Tibial artery (tissue), 4 donors: ENCODE results near the gene CEP57L1.

Experiments
- DNase-seq, 2 donors: peaks; one replicate each; pipeline ENCODE4 v3.0.0-alpha.2; 2019
- H3K27ac ChIP-seq, 2 donors: fragments of 200-600 bp; sonication (generic) in 1 of 2; 1 replicate in 1 of 2; 2 replicates in 1 of 2; pipeline ENCODE4 v1.5.1; 2018 to 2019; ENCODE audit warnings: mild to moderate bottlenecking in 1 of 2
- H3K27me3 ChIP-seq, 2 donors: fragments of 200-600 bp; sonication (generic) in 1 of 2; one replicate each; pipeline versions ENCODE4 v1.5.1 to v1.6.0; 2016 to 2019
- H3K36me3 ChIP-seq, 3 donors: fragments of 200-600 bp; sonication (generic) in 2 of 3; one replicate each; pipeline ENCODE4 v1.5.1; 2016 to 2019; ENCODE audit warnings: mild to moderate bottlenecking in 2 of 3
- H3K4me1 ChIP-seq, 4 donors: fragments of 200-600 bp; sonication (generic) in 2 of 4; 1 replicate in 3 of 4; 2 replicates in 1 of 4; pipeline ENCODE4 v1.5.1; 2016 to 2019
- H3K4me3 ChIP-seq, 2 donors: fragments of 200-600 bp; sonication (generic) in 1 of 2; 1 replicate in 1 of 2; 2 replicates in 1 of 2; pipeline ENCODE4 v1.5.1; 2018 to 2019; ENCODE audit warnings: mild to moderate bottlenecking in 2 of 2
- H3K9me3 ChIP-seq, 3 donors: fragments of 200-600 bp; sonication (generic) in 1 of 3; one replicate each; pipeline ENCODE4 v1.5.1; 2016 to 2019
- intact Hi-C: fragments of 100-400 bp; cut with DNase I; formaldehyde crosslinking; loops from one replicate; pipeline ENCODE4 v1.15.0; 2023; ENCODE audit warnings: low total_unique reads
- TF ChIP-seq, protein P1 (sequence below), 2 experiments: fragments of 200-600 bp in 1 of 2; fragments of 450-650 bp in 1 of 2; IDR thresholded peaks; one replicate each; pipeline ENCODE4 v1.5.1; 2017 to 2019; ENCODE audit warnings: antibody characterized with exemption in 2 of 2, mild to moderate bottlenecking in 1 of 2, moderate library complexity in 1 of 2

The CEP57L1 gene

GRCh38 chr6:109056661-109057060 lies 38.6 kb upstream of the CEP57L1 start:
- Histone ChIP-seq H3K9me3 (no peaks in the 10 kb centered on the region), H3K36me3 (no peaks in the 10 kb centered on the region), H3K27ac (peak overlapping the region; percentile 23 to 55), H3K4me3 (no peak overlapping the region), H3K27me3 (no peaks in the 10 kb centered on the region), H3K4me1 (peaks cover 0 to 73% (median 9%) of the 10 kb centered on the region in 4 donors)
- TF ChIP-seq, protein P1, sequence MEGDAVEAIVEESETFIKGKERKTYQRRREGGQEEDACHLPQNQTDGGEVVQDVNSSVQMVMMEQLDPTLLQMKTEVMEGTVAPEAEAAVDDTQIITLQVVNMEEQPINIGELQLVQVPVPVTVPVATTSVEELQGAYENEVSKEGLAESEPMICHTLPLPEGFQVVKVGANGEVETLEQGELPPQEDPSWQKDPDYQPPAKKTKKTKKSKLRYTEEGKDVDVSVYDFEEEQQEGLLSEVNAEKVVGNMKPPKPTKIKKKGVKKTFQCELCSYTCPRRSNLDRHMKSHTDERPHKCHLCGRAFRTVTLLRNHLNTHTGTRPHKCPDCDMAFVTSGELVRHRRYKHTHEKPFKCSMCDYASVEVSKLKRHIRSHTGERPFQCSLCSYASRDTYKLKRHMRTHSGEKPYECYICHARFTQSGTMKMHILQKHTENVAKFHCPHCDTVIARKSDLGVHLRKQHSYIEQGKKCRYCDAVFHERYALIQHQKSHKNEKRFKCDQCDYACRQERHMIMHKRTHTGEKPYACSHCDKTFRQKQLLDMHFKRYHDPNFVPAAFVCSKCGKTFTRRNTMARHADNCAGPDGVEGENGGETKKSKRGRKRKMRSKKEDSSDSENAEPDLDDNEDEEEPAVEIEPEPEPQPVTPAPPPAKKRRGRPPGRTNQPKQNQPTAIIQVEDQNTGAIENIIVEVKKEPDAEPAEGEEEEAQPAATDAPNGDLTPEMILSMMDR (IDR thresholded peaks at IDR 0.05) = no peak
- no peak for DNase-seq
- intact Hi-C loops = no loop called here

GRCh38 chr6:109058620-109059019 lies 36.7 kb upstream of the CEP57L1 start:
- H3K36me3 ChIP-seq = peaks cover 0 to 3% (median 0%) of the 10 kb centered on the region in 3 donors
- DNase-seq = no peak
- intact Hi-C loops = no loop called here
- TF ChIP-seq, protein P1 (IDR thresholded peaks at IDR 0.05) = no peak
- H3K9me3 ChIP-seq = no peaks in the 10 kb centered on the region
- H3K27me3 ChIP-seq = no peaks in the 10 kb centered on the region
- no peak overlapping the region for H3K4me3 ChIP-seq
- no peak overlapping the region for H3K27ac ChIP-seq
- peaks cover 0 to 61% (median 10%) of the 10 kb centered on the region in 4 donors for H3K4me1 ChIP-seq

GRCh38 chr6:109059153-109059552 lies 36.2 kb upstream of the CEP57L1 start:
- DNase-seq = no peak
- no peaks in the 10 kb centered on the region for H3K9me3 ChIP-seq
- H3K4me1 ChIP-seq = peaks cover 0 to 60% (median 10%) of the 10 kb centered on the region in 4 donors
- H3K36me3 ChIP-seq = peaks cover 0 to 3% (median 0%) of the 10 kb centered on the region in 3 donors
- intact Hi-C loops = no loop called here
- TF ChIP-seq, protein P1 (IDR thresholded peaks at IDR 0.05) = no peak
- H3K27ac ChIP-seq = no peak overlapping the region
- H3K4me3 ChIP-seq = no peak overlapping the region
- no peaks in the 10 kb centered on the region for H3K27me3 ChIP-seq

DNA sequence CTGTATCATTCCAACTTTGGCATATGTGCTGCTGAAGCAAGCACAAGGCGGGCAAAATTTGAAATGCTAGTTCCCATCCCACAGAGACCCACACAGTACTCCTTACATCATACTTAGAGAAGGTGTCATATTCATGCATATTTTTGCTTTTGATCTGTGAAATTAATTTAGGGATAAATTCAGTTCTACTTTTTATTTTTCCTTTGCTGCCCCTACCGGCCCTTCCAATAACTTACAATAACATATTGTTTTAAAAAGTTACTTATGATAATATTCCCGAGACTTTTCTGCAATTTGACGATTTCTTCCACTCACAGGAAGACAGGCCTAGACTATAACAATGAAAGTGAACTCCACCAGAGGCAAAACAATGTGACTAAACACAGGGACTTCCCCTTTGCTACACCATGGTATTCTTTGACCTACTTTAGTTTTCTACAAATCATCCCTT lies 35.7 kb upstream of the CEP57L1 start:
- intact Hi-C loops = no loop called here
- no peak for DNase-seq
- H3K36me3 ChIP-seq = peaks cover 0 to 3% (median 0%) of the 10 kb centered on the region in 3 donors
- no peaks in the 10 kb centered on the region for H3K9me3 ChIP-seq
- TF ChIP-seq, protein P1 (IDR thresholded peaks at IDR 0.05) = peak in 1 of 2 experiments; percentile 21
- H3K4me1 ChIP-seq = peaks cover 0 to 60% (median 10%) of the 10 kb centered on the region in 4 donors
- H3K4me3 ChIP-seq = no peak overlapping the region
- no peaks in the 10 kb centered on the region for H3K27me3 ChIP-seq
- H3K27ac ChIP-seq = no peak overlapping the region

- H3K27me3 ChIP-seq = no peaks in the 10 kb centered on the region
- intact Hi-C loops = no loop called here
- no peak overlapping the region for H3K27ac ChIP-seq
- no peaks in the 10 kb centered on the region for H3K9me3 ChIP-seq
- H3K36me3 ChIP-seq = peaks cover 0 to 3% (median 0%) of the 10 kb centered on the region in 3 donors
- no peak for DNase-seq
- peaks cover 0 to 53% (median 10%) of the 10 kb centered on the region in 4 donors for H3K4me1 ChIP-seq
- TF ChIP-seq, protein P1 (IDR thresholded peaks at IDR 0.05) = no peak
- no peak overlapping the region for H3K4me3 ChIP-seq
These were observed 34.7 kb upstream of the CEP57L1 start for GRCh38 chr6:109060571-109060970.

DNA sequence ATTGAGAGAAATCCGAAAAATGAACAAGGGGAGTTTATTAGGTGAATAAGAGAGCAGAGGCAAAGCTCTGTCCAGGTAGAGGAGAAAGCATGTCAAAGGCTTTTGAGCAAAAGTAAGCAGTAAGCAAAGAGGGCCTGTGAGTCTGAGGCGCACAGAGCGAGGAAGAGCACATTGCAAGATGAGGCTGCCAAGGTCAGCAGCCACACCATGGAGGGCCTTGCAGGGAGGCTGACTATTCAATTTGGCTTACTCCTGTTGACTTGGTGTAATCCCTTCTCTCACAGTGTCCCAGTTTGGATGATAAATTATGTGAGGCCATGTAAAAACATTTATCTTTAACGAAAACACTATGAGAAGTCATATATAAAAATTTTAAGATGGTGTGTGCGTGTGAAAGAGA lies 33.1 kb upstream of the CEP57L1 start:
- no peaks in the 10 kb centered on the region for H3K27me3 ChIP-seq
- H3K36me3 ChIP-seq = peaks cover 0 to 3% (median 0%) of the 10 kb centered on the region in 3 donors
- DNase-seq = no peak
- intact Hi-C loops = no loop called here
- H3K9me3 ChIP-seq = no peaks in the 10 kb centered on the region
- peaks cover 0 to 48% (median 7%) of the 10 kb centered on the region in 4 donors for H3K4me1 ChIP-seq
- no peak overlapping the region for H3K4me3 ChIP-seq
- no peak overlapping the region for H3K27ac ChIP-seq
- TF ChIP-seq, protein P1 (IDR thresholded peaks at IDR 0.05) = no peak
